ENCODE data around the gene QTRT2. TPM values are rescaled to one million over a fixed set of nuclear protein-coding genes. Genes with fewer than 3 reads are reported as not detected.

QTRT2 gene
- polyA plus RNA-seq, 1 donor from 2014 or later, result 16.3 TPM

DNA sequence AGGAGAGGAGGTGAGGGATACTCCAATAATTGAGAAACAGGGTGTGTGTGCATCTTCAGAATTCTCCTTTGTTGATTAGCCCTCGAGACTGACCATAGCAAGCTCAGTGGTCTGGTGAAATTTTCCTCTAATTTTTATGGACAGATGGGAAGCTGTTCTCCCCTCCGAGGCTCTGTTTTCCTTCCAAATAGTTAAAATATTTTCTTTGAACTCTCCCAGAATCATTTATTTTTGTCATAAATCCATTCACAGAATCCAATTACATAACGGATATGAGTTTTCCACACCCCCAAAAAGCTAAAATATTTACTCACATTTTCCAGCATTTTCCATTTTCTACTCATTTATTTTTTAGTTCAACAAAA lies 36.5 kb downstream of the QTRT2 start:
- no peak overlapping the region for H3K9ac ChIP-seq (ENCODE audit: low read length)
- no peak overlapping the region for H3K27ac ChIP-seq (ENCODE audit: low read length)
- no peaks in the 10 kb centered on the region for H3K27me3 ChIP-seq (ENCODE audit: insufficient read depth, low read depth, low read length)
- no peaks in the 10 kb centered on the region for H3K9me3 ChIP-seq (ENCODE audit: low read length)
- no peak overlapping the region for H3K4me3 ChIP-seq (ENCODE audit: low read length)
- no peaks in the 10 kb centered on the region for H4K20me1 ChIP-seq (ENCODE audit: insufficient read depth)
- no peak overlapping the region for H2AFZ ChIP-seq (ENCODE audit: low read depth, low read length)
- TF ChIP-seq EZH2 (IDR thresholded peaks at IDR 0.05; ENCODE audit: borderline replicate concordance, insufficient read depth, low read length, poor library complexity, severe bottlenecking) (no peak), SMC3 (conservative IDR thresholded peaks at IDR 0.05; ENCODE audit: poor library complexity) (no peak), MXI1 (conservative IDR thresholded peaks at IDR 0.05; ENCODE audit: poor library complexity, severe bottlenecking) (no peak), RAD21 (conservative IDR thresholded peaks at IDR 0.05) (no peak), TAF1 (IDR thresholded peaks at IDR 0.05; ENCODE audit: low read depth) (no peak), POLR2AphosphoS5 (IDR thresholded peaks at IDR 0.05) (no peak)
- TF ChIP-seq, protein P1, sequence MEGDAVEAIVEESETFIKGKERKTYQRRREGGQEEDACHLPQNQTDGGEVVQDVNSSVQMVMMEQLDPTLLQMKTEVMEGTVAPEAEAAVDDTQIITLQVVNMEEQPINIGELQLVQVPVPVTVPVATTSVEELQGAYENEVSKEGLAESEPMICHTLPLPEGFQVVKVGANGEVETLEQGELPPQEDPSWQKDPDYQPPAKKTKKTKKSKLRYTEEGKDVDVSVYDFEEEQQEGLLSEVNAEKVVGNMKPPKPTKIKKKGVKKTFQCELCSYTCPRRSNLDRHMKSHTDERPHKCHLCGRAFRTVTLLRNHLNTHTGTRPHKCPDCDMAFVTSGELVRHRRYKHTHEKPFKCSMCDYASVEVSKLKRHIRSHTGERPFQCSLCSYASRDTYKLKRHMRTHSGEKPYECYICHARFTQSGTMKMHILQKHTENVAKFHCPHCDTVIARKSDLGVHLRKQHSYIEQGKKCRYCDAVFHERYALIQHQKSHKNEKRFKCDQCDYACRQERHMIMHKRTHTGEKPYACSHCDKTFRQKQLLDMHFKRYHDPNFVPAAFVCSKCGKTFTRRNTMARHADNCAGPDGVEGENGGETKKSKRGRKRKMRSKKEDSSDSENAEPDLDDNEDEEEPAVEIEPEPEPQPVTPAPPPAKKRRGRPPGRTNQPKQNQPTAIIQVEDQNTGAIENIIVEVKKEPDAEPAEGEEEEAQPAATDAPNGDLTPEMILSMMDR (IDR thresholded peaks at IDR 0.05; ENCODE audit: poor library complexity, severe bottlenecking), result no peak
- H3K79me2 ChIP-seq (replicated peaks; ENCODE audit: insufficient read depth, low read length), result no peaks in the 10 kb centered on the region
- no peak overlapping the region for H3K4me2 ChIP-seq (ENCODE audit: low read length)
- no peaks in the 10 kb centered on the region for H3K9me2 ChIP-seq (ENCODE audit: insufficient read depth, low read length)
- no peaks in the 10 kb centered on the region for H3K36me3 ChIP-seq (ENCODE audit: insufficient read depth, low read length)
- H3F3A ChIP-seq (ENCODE audit: insufficient read depth, low read length, poor library complexity, severe bottlenecking), result no peaks in the 10 kb centered on the region

DNA sequence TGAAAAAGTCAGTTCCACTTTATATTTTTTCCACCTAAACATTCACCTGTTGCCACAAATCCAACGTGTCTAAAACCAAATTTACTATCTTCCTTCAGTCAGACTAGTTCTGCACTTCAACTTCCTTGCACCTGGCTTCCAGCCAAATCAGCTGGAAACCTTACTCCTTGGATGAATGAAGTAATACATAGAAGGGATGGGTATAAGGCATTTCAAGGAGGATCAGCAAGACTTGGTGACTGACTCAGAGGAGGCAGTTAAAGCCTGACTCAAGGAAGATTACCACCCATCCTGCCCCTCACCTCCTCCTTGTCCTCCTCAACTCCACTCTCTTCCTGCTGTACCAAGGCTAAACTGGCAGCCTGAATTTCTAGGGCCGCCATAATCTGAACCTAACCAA lies 37.1 kb downstream of the QTRT2 start:
- Histone ChIP-seq H3K4me3 (ENCODE audit: low read length) (no peak overlapping the region), H3K9me3 (ENCODE audit: low read length) (no peaks in the 10 kb centered on the region), H2AFZ (ENCODE audit: low read depth, low read length) (no peak overlapping the region), H3F3A (ENCODE audit: insufficient read depth, low read length, poor library complexity, severe bottlenecking) (no peaks in the 10 kb centered on the region), H4K20me1 (ENCODE audit: insufficient read depth) (no peaks in the 10 kb centered on the region), H3K36me3 (ENCODE audit: insufficient read depth, low read length) (no peaks in the 10 kb centered on the region), H3K27me3 (ENCODE audit: insufficient read depth, low read depth, low read length) (no peaks in the 10 kb centered on the region), H3K9me2 (ENCODE audit: insufficient read depth, low read length) (no peaks in the 10 kb centered on the region), H3K9ac (ENCODE audit: low read length) (no peak overlapping the region), H3K79me2 (replicated peaks; ENCODE audit: insufficient read depth, low read length) (no peaks in the 10 kb centered on the region), H3K4me2 (ENCODE audit: low read length) (no peak overlapping the region), H3K27ac (ENCODE audit: low read length) (no peak overlapping the region)
- TF ChIP-seq EZH2 (IDR thresholded peaks at IDR 0.05; ENCODE audit: borderline replicate concordance, insufficient read depth, low read length, poor library complexity, severe bottlenecking) (no peak), RAD21 (conservative IDR thresholded peaks at IDR 0.05) (no peak), SMC3 (conservative IDR thresholded peaks at IDR 0.05; ENCODE audit: poor library complexity) (no peak), MXI1 (conservative IDR thresholded peaks at IDR 0.05; ENCODE audit: poor library complexity, severe bottlenecking) (no peak), EP300 (conservative IDR thresholded peaks at IDR 0.05; ENCODE audit: poor library complexity, severe bottlenecking) (no peak), POLR2AphosphoS5 (IDR thresholded peaks at IDR 0.05) (no peak), TAF1 (IDR thresholded peaks at IDR 0.05; ENCODE audit: low read depth) (no peak)
- TF ChIP-seq, protein P2, sequence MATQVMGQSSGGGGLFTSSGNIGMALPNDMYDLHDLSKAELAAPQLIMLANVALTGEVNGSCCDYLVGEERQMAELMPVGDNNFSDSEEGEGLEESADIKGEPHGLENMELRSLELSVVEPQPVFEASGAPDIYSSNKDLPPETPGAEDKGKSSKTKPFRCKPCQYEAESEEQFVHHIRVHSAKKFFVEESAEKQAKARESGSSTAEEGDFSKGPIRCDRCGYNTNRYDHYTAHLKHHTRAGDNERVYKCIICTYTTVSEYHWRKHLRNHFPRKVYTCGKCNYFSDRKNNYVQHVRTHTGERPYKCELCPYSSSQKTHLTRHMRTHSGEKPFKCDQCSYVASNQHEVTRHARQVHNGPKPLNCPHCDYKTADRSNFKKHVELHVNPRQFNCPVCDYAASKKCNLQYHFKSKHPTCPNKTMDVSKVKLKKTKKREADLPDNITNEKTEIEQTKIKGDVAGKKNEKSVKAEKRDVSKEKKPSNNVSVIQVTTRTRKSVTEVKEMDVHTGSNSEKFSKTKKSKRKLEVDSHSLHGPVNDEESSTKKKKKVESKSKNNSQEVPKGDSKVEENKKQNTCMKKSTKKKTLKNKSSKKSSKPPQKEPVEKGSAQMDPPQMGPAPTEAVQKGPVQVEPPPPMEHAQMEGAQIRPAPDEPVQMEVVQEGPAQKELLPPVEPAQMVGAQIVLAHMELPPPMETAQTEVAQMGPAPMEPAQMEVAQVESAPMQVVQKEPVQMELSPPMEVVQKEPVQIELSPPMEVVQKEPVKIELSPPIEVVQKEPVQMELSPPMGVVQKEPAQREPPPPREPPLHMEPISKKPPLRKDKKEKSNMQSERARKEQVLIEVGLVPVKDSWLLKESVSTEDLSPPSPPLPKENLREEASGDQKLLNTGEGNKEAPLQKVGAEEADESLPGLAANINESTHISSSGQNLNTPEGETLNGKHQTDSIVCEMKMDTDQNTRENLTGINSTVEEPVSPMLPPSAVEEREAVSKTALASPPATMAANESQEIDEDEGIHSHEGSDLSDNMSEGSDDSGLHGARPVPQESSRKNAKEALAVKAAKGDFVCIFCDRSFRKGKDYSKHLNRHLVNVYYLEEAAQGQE (IDR thresholded peaks at IDR 0.05; ENCODE audit: borderline replicate concordance), result no peak
- TF ChIP-seq, protein P1 (IDR thresholded peaks at IDR 0.05; ENCODE audit: poor library complexity, severe bottlenecking), result no peak
